ENCODE measurements around the gene SULT4A1. TPM values are rescaled to one million over a fixed set of nuclear protein-coding genes. Genes with fewer than 3 reads are reported as not detected.

The SULT4A1 gene
- total and polyA plus RNA-seq, 2 donors (not counting 1 experiment from before 2014, with no cell fraction given): not detected

DNA sequence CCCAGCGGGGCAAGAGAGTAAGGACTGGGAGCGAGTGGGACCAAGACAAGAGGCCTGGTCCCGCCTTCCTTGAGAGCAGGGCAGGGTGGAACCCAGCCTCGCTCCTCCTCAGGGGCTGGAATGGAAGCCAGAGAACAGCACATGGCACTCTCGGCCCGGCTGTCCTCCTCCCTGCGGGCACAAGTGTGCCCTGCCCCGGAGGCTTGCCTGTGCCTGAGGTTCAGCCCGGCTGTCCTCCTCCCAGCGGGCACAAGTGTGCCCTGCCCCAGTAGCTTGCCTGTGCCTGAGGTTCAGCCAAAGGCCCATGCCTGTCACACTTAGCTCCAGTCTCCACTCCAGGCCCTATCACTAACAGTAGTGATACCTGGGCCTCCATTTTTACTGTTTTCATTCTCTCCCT lies 24.2 kb downstream of the SULT4A1 start:
- POLR2A ChIA-PET: no interaction called here
- no peaks in the 10 kb centered on the region for H3K4me1 Mint-ChIP-seq
- no peak overlapping the region for H3K4me3 Mint-ChIP-seq

DNA sequence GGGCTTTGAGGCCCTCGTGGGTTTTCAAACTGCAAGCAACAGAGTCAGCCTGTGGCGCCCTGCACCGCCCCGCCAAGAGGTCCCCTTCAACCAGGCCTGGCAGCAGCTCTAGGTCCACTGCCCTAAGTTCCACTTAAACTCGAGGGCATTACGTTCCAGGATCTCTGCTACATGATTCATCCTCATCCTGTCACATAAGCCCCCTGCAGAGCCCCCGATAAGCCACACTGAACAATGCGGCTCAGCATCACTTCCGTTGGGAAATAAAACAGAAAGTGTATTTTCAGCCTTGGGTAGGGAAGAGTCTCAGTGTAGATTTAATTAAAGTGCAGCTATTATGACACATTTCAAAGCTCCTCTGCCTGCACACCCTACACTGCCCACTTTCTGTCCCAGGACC lies 24.6 kb downstream of the SULT4A1 start:
- ChIA-PET CTCF (no interaction called here), POLR2A (no interaction called here)
- no peak for ATAC-seq (ENCODE audit: low read depth)
- Mint-ChIP-seq H3K27me3 (no peaks in the 10 kb centered on the region), H3K4me1 (no peaks in the 10 kb centered on the region), H3K9me3 (ENCODE audit: insufficient read depth) (no peaks in the 10 kb centered on the region), H3K4me3 (no peak overlapping the region), H3K27ac (no peak overlapping the region)
- Histone ChIP-seq H3K27me3 (replicated peaks in 1 of 4; ENCODE audit: control extremely low read depth in 1 of 4, control insufficient read depth in 3 of 4, insufficient read depth in 4 of 4, low read length in 3 of 4) (no peaks in the 10 kb centered on the region), H2AFZ (ENCODE audit: insufficient read depth, low read depth, low read length, poor library complexity, severe bottlenecking) (no peak overlapping the region), H3K36me3 (replicated peaks in 1 of 2; ENCODE audit: control extremely low read depth in 1 of 2, control insufficient read depth in 1 of 2, extremely low read depth in 1 of 2, insufficient read depth in 2 of 2, low read length in 1 of 2) (no peaks in the 10 kb centered on the region), H3K4me2 (replicated peaks; ENCODE audit: low read depth, low read length, poor library complexity, severe bottlenecking) (no peak overlapping the region), H3K4me1 (ENCODE audit: control insufficient read depth in 2 of 2, insufficient read depth in 2 of 2, low read length in 2 of 2) (no peaks in the 10 kb centered on the region), H3K4me3 (ENCODE audit: control extremely low read depth in 1 of 5, extremely low read depth in 1 of 5, insufficient read depth in 1 of 5, low read depth in 2 of 5, low read length in 4 of 5) (no peak overlapping the region), H3K27ac (ENCODE audit: low read length in 2 of 2) (no peak overlapping the region), H4K20me1 (ENCODE audit: control insufficient read depth, insufficient read depth, low read length, poor library complexity, severe bottlenecking) (no peaks in the 10 kb centered on the region), H3K9me3 (ENCODE audit: control extremely low read depth in 1 of 3, control insufficient read depth in 2 of 3, insufficient read depth in 1 of 3, low read length in 2 of 3) (no peaks in the 10 kb centered on the region), H3K79me2 (ENCODE audit: control insufficient read depth, insufficient read depth, low read length) (no peaks in the 10 kb centered on the region), H3K9ac (ENCODE audit: low read length) (no peak overlapping the region)
- TF ChIP-seq EZH2 (IDR thresholded peaks at IDR 0.05; ENCODE audit: borderline replicate concordance, insufficient read depth, low read depth, low read length, poor library complexity, severe bottlenecking): no peak
- TF ChIP-seq, protein P1, sequence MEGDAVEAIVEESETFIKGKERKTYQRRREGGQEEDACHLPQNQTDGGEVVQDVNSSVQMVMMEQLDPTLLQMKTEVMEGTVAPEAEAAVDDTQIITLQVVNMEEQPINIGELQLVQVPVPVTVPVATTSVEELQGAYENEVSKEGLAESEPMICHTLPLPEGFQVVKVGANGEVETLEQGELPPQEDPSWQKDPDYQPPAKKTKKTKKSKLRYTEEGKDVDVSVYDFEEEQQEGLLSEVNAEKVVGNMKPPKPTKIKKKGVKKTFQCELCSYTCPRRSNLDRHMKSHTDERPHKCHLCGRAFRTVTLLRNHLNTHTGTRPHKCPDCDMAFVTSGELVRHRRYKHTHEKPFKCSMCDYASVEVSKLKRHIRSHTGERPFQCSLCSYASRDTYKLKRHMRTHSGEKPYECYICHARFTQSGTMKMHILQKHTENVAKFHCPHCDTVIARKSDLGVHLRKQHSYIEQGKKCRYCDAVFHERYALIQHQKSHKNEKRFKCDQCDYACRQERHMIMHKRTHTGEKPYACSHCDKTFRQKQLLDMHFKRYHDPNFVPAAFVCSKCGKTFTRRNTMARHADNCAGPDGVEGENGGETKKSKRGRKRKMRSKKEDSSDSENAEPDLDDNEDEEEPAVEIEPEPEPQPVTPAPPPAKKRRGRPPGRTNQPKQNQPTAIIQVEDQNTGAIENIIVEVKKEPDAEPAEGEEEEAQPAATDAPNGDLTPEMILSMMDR (IDR thresholded peaks at IDR 0.05): no peak
- intact Hi-C loops (cut with micrococcal nuclease): no loop called here
- no peak for DNase-seq
- WGBS (ENCODE audit: insufficient coverage): 81% methylated on average over 4 of the region's 9 CpGs

More for the DNA sequence above, 24.2 kb downstream of the SULT4A1 start:
- Histone ChIP-seq H2AFZ (ENCODE audit: insufficient read depth, low read depth, low read length, poor library complexity, severe bottlenecking) (no peak overlapping the region), H3K79me2 (ENCODE audit: control insufficient read depth, insufficient read depth, low read length) (no peaks in the 10 kb centered on the region), H4K20me1 (ENCODE audit: control insufficient read depth, insufficient read depth, low read length, poor library complexity, severe bottlenecking) (no peaks in the 10 kb centered on the region), H3K36me3 (replicated peaks in 1 of 2; ENCODE audit: control extremely low read depth in 1 of 2, control insufficient read depth in 1 of 2, extremely low read depth in 1 of 2, insufficient read depth in 2 of 2, low read length in 1 of 2) (no peaks in the 10 kb centered on the region), H3K9me3 (ENCODE audit: control extremely low read depth in 1 of 3, control insufficient read depth in 2 of 3, insufficient read depth in 1 of 3, low read length in 2 of 3) (no peaks in the 10 kb centered on the region), H3K27me3 (replicated peaks in 1 of 4; ENCODE audit: control extremely low read depth in 1 of 4, control insufficient read depth in 3 of 4, insufficient read depth in 4 of 4, low read length in 3 of 4) (no peaks in the 10 kb centered on the region), H3K4me1 (ENCODE audit: control insufficient read depth in 2 of 2, insufficient read depth in 2 of 2, low read length in 2 of 2) (no peaks in the 10 kb centered on the region), H3K27ac (ENCODE audit: low read length in 2 of 2) (no peak overlapping the region), H3K4me3 (ENCODE audit: control extremely low read depth in 1 of 5, extremely low read depth in 1 of 5, insufficient read depth in 1 of 5, low read depth in 2 of 5, low read length in 4 of 5) (no peak overlapping the region), H3K9ac (ENCODE audit: low read length) (no peak overlapping the region), H3K4me2 (replicated peaks; ENCODE audit: low read depth, low read length, poor library complexity, severe bottlenecking) (no peak overlapping the region)
- Mint-ChIP-seq H3K9me3 (ENCODE audit: insufficient read depth) (no peaks in the 10 kb centered on the region), H3K27me3 (no peaks in the 10 kb centered on the region), H3K27ac (no peak overlapping the region)
- TF ChIP-seq EZH2 (IDR thresholded peaks at IDR 0.05; ENCODE audit: borderline replicate concordance, insufficient read depth, low read depth, low read length, poor library complexity, severe bottlenecking): no peak
- TF ChIP-seq, protein P1 (IDR thresholded peaks at IDR 0.05): no peak
- intact Hi-C loops (cut with micrococcal nuclease): no loop called here
- no peak for DNase-seq
- 85% methylated on average over 10 of the region's 10 CpGs for WGBS (ENCODE audit: insufficient coverage)
- CTCF ChIA-PET: no interaction called here
- ATAC-seq (ENCODE audit: low read depth): no peak

Measured in B cell (primary cell).